Measurements from ENCODE around the gene C19orf53. TPM values are rescaled to one million over a fixed set of nuclear protein-coding genes. Genes with fewer than 3 reads are reported as not detected.

C19orf53 gene
- total and polyA plus RNA-seq, 2 donors (not counting 3 experiments of a cell fraction or from before 2014, with no cell fraction given), result 113 to 239 TPM

- H3K9me3 ChIP-seq (replicated peaks; ENCODE audit: control insufficient read depth, insufficient read depth, low read length), result no peaks in the 10 kb centered on the region
- H3K4me1 ChIP-seq (ENCODE audit: control insufficient read depth, extremely low read depth, insufficient read depth, low read length), result peaks cover 13% of the 10 kb centered on the region
- CTCF ChIA-PET, result interaction anchor here (0.6 to 2.2 kb wide), 7 partner anchors 12 to 472 kb away, joined by 3 to 16 read pairs (median 5); partner anchors contain the start of gene MRI1
- TF ChIP-seq JUN (IDR thresholded peaks at IDR 0.05; ENCODE audit: borderline replicate concordance, insufficient read depth, insufficient read length, low read depth) (no peak), MAX (IDR thresholded peaks at IDR 0.05; ENCODE audit: insufficient read depth, insufficient read length) (no peak), EZH2 (IDR thresholded peaks at IDR 0.05; ENCODE audit: borderline replicate concordance, low read depth, low read length, severe bottlenecking) (no peak), FOS (IDR thresholded peaks at IDR 0.05; ENCODE audit: borderline replicate concordance, insufficient read depth, low read length) (no peak), MYC (IDR thresholded peaks at IDR 0.05; ENCODE audit: low read depth, low read length) (no peak), GATA2 (IDR thresholded peaks at IDR 0.05; ENCODE audit: insufficient read depth, insufficient read length, low read depth, low read length) (no peak), CTCF (IDR thresholded peaks at IDR 0.05; ENCODE audit: extremely low read depth in 1 of 2, insufficient read depth in 1 of 2, low read depth in 1 of 2, low read length in 2 of 2) (no peak), POLR2AphosphoS5 (IDR thresholded peaks at IDR 0.05; ENCODE audit: insufficient read depth, low read depth, low read length) (peak; percentile 15), POLR2A (IDR thresholded peaks at IDR 0.05; ENCODE audit: low read depth, low read length) (peak; percentile 61)
- H3K79me2 ChIP-seq (ENCODE audit: control insufficient read depth, insufficient read depth, low read length), result peaks cover 18% of the 10 kb centered on the region
- H3K27me3 ChIP-seq (ENCODE audit: control insufficient read depth in 2 of 2, insufficient read depth in 2 of 2, low read length in 2 of 2), result no peaks in the 10 kb centered on the region
- no peaks in the 10 kb centered on the region for H4K20me1 ChIP-seq (replicated peaks; ENCODE audit: control insufficient read depth, extremely low read depth, insufficient read depth, low read length)
- DNase-seq (ENCODE audit: low read depth, low spot score), result peak; percentile 42
- POLR2A ChIA-PET, result interaction anchor here (0.7 to 2.0 kb wide), 4 partner anchors 16 to 114 kb away, joined by 3 to 7 read pairs (median 4); partner anchors contain the start of genes MRI1 and ZSWIM4
- peak overlapping the region; percentile 44 for H2AFZ ChIP-seq (ENCODE audit: low read depth, low read length)
- FAIRE-seq, result peak; percentile 55
- BruUV-seq (replicated peaks), result TSS peak; percentile 87
- peak overlapping the region; percentile 95 for H3K9ac ChIP-seq (replicated peaks; ENCODE audit: extremely low read depth, insufficient read depth, low read length)
- peak overlapping the region; percentile 82 for H3K27ac ChIP-seq (ENCODE audit: insufficient read depth, low read depth, low read length)
- peak overlapping the region; percentile 95 for H3K4me2 ChIP-seq (ENCODE audit: insufficient read depth, low read length)
- dilution Hi-C loops (cut with MboI; ENCODE audit: extremely low pct_ligation_motif_present, low sequenced_read_pairs) (no loop called here), intact Hi-C loops (cut with micrococcal nuclease) (loop anchor here (2.0 to 5.0 kb wide), 2 partner anchors 17 to 259 kb away; partner anchors contain the start of genes MRI1 and RFX1)
- H3K9me1 ChIP-seq (replicated peaks; ENCODE audit: control insufficient read depth, extremely low read depth, insufficient read depth, low read length), result no peaks in the 10 kb centered on the region
- peak overlapping the region; percentile 85 to 93 (median 85) for H3K4me3 ChIP-seq (replicated peaks in 1 of 3; ENCODE audit: insufficient read depth in 1 of 3, low read depth in 1 of 3, low read length in 3 of 3)
- H3K36me3 ChIP-seq (ENCODE audit: control insufficient read depth in 2 of 2, extremely low read depth in 1 of 2, insufficient read depth in 2 of 2, low read length in 2 of 2), result peaks cover 4 to 9% of the 10 kb centered on the region in 2 experiments
Observed at GRCh38 chr19:13748169-13748828, 26.0 kb upstream of the C19orf53 start.
